HepG2 (cell line): ENCODE results near the gene RIPOR1. TPM values are rescaled to one million over a fixed set of nuclear protein-coding genes. Genes with fewer than 3 reads are reported as not detected.

Source experiments
- AKAP8 ChIP-seq: sonication (generic); formaldehyde crosslinking; IDR thresholded peaks from 2 replicates; pipeline ENCODE4 v1.5.1; 2020; ENCODE audit warnings: mild to moderate bottlenecking, missing genetic modification reagents
- ATAD3A ChIP-seq: sonication (generic); formaldehyde crosslinking; IDR thresholded peaks from 2 replicates; pipeline ENCODE4 v1.4.0; 2020; ENCODE audit warnings: missing genetic modification reagents
- ATF4 ChIP-seq, 2 experiments: fragments of 450-650 bp in 1 of 2; sonication (generic) in 1 of 2; formaldehyde crosslinking; IDR thresholded peaks; 2 replicates each; pipeline versions ENCODE4 v1.5.0 to v1.8.0; 2020 to 2022; ENCODE audit warnings: mild to moderate bottlenecking in 1 of 2, missing genetic modification reagents in 1 of 2
- CEBPG ChIP-seq: IDR thresholded peaks from 2 replicates; pipeline ENCODE4 v1.6.1; 2016
- FOSL2 ChIP-seq: sonication (generic); formaldehyde crosslinking; IDR thresholded peaks from 2 replicates; pipeline ENCODE4 v1.4.0; 2020; ENCODE audit warnings: missing genetic modification reagents
- GFI1 ChIP-seq: sonication (generic); formaldehyde crosslinking; IDR thresholded peaks from 2 replicates; pipeline ENCODE4 v1.5.0; 2020; ENCODE audit warnings: missing genetic modification reagents, mild to moderate bottlenecking, borderline replicate concordance
- HOMEZ ChIP-seq: IDR thresholded peaks from 2 replicates; pipeline ENCODE4 v1.6.1; 2016; ENCODE audit warnings: low read depth
- HOXA5 ChIP-seq: sonication (generic); formaldehyde crosslinking; IDR thresholded peaks from 2 replicates; pipeline ENCODE4 v1.4.0; 2020; ENCODE audit warnings: missing genetic modification reagents
- NCOA2 ChIP-seq: sonication (generic); formaldehyde crosslinking; IDR thresholded peaks from 2 replicates; pipeline ENCODE4 v1.8.0; 2022; ENCODE audit warnings: inconsistent platforms
- NFATC3 ChIP-seq: sonication (generic); formaldehyde crosslinking; IDR thresholded peaks from 2 replicates; pipeline ENCODE4 v1.5.1; 2020; ENCODE audit warnings: mild to moderate bottlenecking, missing genetic modification reagents
- NFYC ChIP-seq: IDR thresholded peaks from 2 replicates; pipeline ENCODE4 v1.6.1; 2016; ENCODE audit warnings: missing genetic modification reagents, missing compliant biosample characterization
- PATZ1 ChIP-seq: sonication (generic); formaldehyde crosslinking; IDR thresholded peaks from 2 replicates; pipeline ENCODE4 v1.4.0; 2020; ENCODE audit warnings: missing genetic modification reagents
- RELA ChIP-seq: sonication (generic); formaldehyde crosslinking; IDR thresholded peaks from 2 replicates; pipeline ENCODE4 v1.4.0; 2020; ENCODE audit warnings: missing genetic modification reagents
- TCF12 ChIP-seq, 2 experiments: fragments of 450-650 bp in 1 of 2; sonication (generic) in 1 of 2; formaldehyde crosslinking in 1 of 2; IDR thresholded peaks; 2 replicates each; pipeline versions ENCODE4 v1.6.1 to v1.8.0; 2017 to 2022; ENCODE audit warnings: antibody characterized with exemption in 1 of 2, mild to moderate bottlenecking in 1 of 2, missing genetic modification reagents in 1 of 2, moderate library complexity in 1 of 2
- ZBTB21 ChIP-seq: sonication (generic); formaldehyde crosslinking; IDR thresholded peaks from 2 replicates; pipeline ENCODE4 v1.4.0; 2020; ENCODE audit warnings: missing genetic modification reagents
- ZMYM3 ChIP-seq: sonication (generic); formaldehyde crosslinking; IDR thresholded peaks from 2 replicates; pipeline ENCODE4 v1.5.1; 2020; ENCODE audit warnings: mild to moderate bottlenecking, missing genetic modification reagents
- ZNF138 ChIP-seq: sonication (generic); formaldehyde crosslinking; IDR thresholded peaks from 2 replicates; pipeline ENCODE4 v1.5.0; 2020; ENCODE audit warnings: mild to moderate bottlenecking, low read depth, missing genetic modification reagents
- ZNF772 ChIP-seq: sonication (generic); formaldehyde crosslinking; IDR thresholded peaks from 2 replicates; pipeline ENCODE4 v1.5.0; 2020; ENCODE audit warnings: mild to moderate bottlenecking, missing genetic modification reagents
- ZNF816 ChIP-seq: sonication (generic); formaldehyde crosslinking; IDR thresholded peaks from 2 replicates; pipeline ENCODE4 v1.8.0; 2022; ENCODE audit warnings: missing genetic modification reagents, mild to moderate bottlenecking, borderline replicate concordance
- polyA plus RNA-seq, 8 experiments: library from polyadenylated mRNA; depleted of rRNA in 3 of 8; stranded (reverse) in 7 of 8; unstranded in 1 of 8; fragments of >200 nt; fragmentation: Illumina TruSeq in 4 of 8; extraction: Trizol in 4 of 8; gene quantifications; 2 replicates each; pipeline versions ENCODE4 v1.2.1 to v1.2.3, GENCODE V29; 2011 to 2016; ENCODE audit warnings: low read depth in 4 of 8, missing spikeins in 1 of 8, mixed read lengths in 1 of 8; ENCODE audit not compliant: insufficient read depth in 1 of 8
- total RNA-seq, 5 experiments: library from RNA; depleted of rRNA; stranded (reverse); fragments of >200 nt; fragmentation: Illumina TruSeq; extraction: Trizol; gene quantifications; 2 replicates each; pipeline ENCODE4 v1.2.3, GENCODE V29; 2016; ENCODE audit warnings: low read depth in 1 of 5
- TF ChIP-seq, protein P1 (sequence below): sonication (generic); formaldehyde crosslinking; IDR thresholded peaks from 2 replicates; pipeline ENCODE4 v1.5.1; 2020; ENCODE audit warnings: mild to moderate bottlenecking, missing genetic modification reagents

Gene RIPOR1
- total and polyA plus RNA-seq, 2 of the 13 experiments (the other 11 are each of a cell fraction or from before 2014, with no cell fraction given): 4.6 to 8.1 TPM

DNA sequence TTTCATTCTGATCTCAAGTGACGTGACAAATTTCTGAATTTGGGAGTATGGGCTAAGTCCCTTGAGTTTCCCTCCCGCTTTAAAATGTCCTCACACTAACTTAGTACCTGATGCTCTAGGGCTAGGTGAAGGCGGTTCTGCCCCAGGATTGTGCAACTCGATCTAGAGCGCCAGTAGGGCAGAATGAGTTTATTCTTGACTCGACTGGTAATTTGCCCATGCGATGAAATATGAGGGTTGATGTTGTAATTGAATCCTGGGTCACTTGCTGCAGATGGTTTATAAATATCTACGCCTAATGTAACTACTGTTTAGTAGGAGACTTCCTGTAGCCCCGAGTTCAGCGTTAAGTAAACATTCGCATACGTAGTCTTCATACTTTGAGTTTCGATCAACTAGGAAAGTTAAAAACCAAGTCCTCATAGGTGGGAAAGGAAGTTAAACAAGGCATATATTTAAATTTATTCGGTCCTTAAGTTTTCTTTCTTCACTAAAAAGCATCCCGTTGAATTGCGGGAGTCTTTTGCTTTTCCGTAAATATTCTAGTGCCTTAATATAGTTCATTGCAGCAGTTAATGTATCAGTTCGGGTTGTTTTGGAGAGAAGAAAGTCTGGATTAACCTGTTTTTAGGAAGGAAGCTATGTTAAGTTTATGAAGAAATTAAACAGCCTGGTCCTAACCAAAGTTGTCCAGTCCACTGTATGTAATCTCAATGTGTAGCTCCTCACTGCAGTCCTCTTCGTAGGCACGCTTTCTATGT is 35.3 kb downstream of the RIPOR1 start (continued):
- TF ChIP-seq, protein P1, sequence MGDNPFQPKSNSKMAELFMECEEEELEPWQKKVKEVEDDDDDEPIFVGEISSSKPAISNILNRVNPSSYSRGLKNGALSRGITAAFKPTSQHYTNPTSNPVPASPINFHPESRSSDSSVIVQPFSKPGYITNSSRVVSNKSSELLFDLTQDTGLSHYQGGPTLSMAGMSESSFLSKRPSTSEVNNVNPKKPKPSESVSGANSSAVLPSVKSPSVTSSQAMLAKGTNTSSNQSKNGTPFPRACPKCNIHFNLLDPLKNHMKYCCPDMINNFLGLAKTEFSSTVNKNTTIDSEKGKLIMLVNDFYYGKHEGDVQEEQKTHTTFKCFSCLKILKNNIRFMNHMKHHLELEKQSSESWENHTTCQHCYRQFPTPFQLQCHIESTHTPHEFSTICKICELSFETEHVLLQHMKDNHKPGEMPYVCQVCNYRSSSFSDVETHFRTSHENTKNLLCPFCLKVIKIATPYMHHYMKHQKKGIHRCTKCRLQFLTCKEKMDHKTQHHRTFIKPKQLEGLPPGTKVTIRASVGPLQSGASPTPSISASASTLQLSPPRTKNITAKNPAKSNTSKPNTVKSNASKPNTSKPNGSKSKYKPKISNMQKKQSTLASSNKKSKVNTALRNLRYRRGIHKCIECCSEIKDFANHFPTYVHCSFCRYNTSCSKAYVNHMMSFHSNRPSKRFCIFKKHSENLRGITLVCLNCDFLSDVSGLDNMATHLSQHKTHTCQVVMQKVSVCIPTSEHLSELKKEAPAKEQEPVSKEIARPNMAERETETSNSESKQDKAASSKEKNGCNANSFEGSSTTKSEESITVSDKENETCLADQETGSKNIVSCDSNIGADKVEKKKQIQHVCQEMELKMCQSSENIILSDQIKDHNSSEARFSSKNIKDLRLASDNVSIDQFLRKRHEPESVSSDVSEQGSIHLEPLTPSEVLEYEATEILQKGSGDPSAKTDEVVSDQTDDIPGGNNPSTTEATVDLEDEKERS (CRISPR knock-in tag): peak; percentile 19; the same call in 1 of the 2 replicates
- TF ChIP-seq FOSL2 (no peak), ZBTB21 (CRISPR knock-in tag) (peak; percentile 55; the same call in 1 of the 2 replicates), CEBPG (peak; percentile 95), AKAP8 (CRISPR knock-in tag) (0 out of 2 replicates have a peak, but pooled peaks have one; percentile 20), HOMEZ (CRISPR knock-in tag) (0 out of 2 replicates have a peak, but pooled peaks have one; percentile 9), GFI1 (CRISPR knock-in tag) (0 out of 2 replicates have a peak, but pooled peaks have one; percentile 4), NFYC (no peak), NCOA2 (CRISPR knock-in tag) (no peak), TCF12 (IDR thresholded peaks at IDR 0.05) (no peak), TCF12 (CRISPR knock-in tag; IDR thresholded peaks at IDR 0.05) (0 out of 2 replicates have a peak, but pooled peaks have one; percentile 45), RELA (CRISPR knock-in tag) (no peak), ZNF816 (CRISPR knock-in tag) (0 out of 2 replicates have a peak, but pooled peaks have one; percentile 54), HOXA5 (CRISPR knock-in tag) (peak; percentile 21; the same call in 1 of the 2 replicates), ZNF772 (CRISPR knock-in tag) (peak; percentile 57; the same call in 1 of the 2 replicates), ATAD3A (CRISPR knock-in tag) (no peak), ZMYM3 (CRISPR knock-in tag) (no peak; the same call in 1 of the 2 replicates), PATZ1 (CRISPR knock-in tag) (0 out of 2 replicates have a peak, but pooled peaks have one; percentile 5), NFATC3 (CRISPR knock-in tag) (no peak), ZNF138 (CRISPR knock-in tag) (0 out of 2 replicates have a peak, but pooled peaks have one; percentile 16), ATF4 (CRISPR knock-in tag; IDR thresholded peaks at IDR 0.05) (0 out of 4 replicates have a peak, but pooled peaks of 1 of the 2 experiments have one; percentile 24)
